Measurements from ENCODE around the gene MORN1.

MORN1 gene

DNA sequence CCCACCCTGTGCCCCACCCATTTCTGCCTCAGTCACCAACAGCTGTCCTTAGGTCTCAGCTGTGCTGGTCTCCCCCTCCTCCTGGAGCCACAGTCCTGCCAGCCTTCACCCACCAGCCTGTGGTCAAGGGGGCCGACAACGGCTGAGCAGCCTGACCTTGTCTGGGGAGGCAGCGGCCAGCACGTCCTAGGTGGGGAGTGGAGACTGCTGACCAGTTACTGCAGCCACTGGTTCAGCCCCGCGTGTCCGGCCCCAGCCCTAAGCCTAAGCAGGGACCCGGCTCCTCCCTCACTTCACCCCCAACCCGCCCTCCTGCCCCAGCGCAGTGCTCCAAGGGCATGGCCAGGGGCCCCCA lies 79.2 kb downstream of the MORN1 start:
- H3K4me1 ChIP-seq, result no peaks in the 10 kb centered on the region
- no peaks in the 10 kb centered on the region for H3K79me2 ChIP-seq
- TF ChIP-seq, protein P1, sequence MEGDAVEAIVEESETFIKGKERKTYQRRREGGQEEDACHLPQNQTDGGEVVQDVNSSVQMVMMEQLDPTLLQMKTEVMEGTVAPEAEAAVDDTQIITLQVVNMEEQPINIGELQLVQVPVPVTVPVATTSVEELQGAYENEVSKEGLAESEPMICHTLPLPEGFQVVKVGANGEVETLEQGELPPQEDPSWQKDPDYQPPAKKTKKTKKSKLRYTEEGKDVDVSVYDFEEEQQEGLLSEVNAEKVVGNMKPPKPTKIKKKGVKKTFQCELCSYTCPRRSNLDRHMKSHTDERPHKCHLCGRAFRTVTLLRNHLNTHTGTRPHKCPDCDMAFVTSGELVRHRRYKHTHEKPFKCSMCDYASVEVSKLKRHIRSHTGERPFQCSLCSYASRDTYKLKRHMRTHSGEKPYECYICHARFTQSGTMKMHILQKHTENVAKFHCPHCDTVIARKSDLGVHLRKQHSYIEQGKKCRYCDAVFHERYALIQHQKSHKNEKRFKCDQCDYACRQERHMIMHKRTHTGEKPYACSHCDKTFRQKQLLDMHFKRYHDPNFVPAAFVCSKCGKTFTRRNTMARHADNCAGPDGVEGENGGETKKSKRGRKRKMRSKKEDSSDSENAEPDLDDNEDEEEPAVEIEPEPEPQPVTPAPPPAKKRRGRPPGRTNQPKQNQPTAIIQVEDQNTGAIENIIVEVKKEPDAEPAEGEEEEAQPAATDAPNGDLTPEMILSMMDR (IDR thresholded peaks at IDR 0.05), result no peak
- no peak overlapping the region for H3K27ac ChIP-seq
- no peak overlapping the region for H3K9ac ChIP-seq
- H3K4me2 ChIP-seq (ENCODE audit: low read length), result no peak overlapping the region
- no peaks in the 10 kb centered on the region for H3K36me3 ChIP-seq (ENCODE audit: control insufficient read depth, insufficient read depth, low read length)
- no peak overlapping the region for H3K4me3 ChIP-seq (ENCODE audit: low read depth, low read length)
- no peaks in the 10 kb centered on the region for H3K9me3 ChIP-seq (ENCODE audit: control insufficient read depth, low read length)
- H2AFZ ChIP-seq, result no peak overlapping the region
- no peaks in the 10 kb centered on the region for H3K27me3 ChIP-seq (ENCODE audit: control insufficient read depth, insufficient read depth, low read length)

DNA sequence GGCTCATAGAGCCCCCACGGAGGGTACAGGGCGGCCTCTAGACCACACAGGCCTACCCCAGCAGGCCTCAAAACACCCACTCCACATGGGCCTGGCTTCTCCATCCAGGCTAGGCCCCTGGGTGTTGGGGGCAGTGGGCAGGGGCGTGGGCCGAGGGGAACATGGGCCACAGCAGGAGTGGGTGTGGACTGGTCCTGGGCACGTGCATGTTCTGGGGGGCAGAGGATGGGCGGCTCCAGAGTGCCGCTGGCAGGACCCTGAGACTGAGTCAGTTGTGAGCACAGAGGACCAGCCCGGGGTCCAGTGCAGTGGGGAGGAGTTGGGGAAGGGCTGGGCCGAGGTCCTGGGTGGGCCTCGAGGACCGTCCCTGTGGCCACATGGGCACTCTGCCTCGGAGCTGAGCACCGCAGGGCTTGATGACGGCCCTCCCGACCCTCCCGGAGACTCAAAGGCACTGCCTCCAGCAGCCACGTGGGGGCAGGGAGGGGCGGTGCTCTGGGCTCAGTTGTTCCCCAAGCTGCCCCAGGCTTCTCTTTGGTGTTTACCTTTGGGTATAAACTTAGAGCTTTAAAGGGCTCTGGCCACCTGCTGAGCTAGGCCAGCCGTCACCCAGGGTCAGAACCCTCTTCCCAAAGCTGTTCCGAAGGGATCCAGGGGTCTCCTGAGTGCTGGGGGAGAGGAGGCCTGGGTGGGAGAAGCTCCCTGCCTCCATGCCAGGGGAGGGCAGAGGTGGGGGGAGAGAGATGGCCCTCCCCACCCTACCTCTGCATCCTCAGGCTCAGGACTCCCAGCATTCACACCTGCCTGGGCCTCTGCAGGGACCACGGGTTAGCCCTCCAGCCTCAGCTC lies 79.9 kb downstream of the MORN1 start:
- Histone ChIP-seq H3K27ac (no peak overlapping the region), H3K4me1 (no peaks in the 10 kb centered on the region), H3K36me3 (ENCODE audit: control insufficient read depth, insufficient read depth, low read length) (no peaks in the 10 kb centered on the region), H3K9me3 (ENCODE audit: control insufficient read depth, low read length) (no peaks in the 10 kb centered on the region), H2AFZ (no peak overlapping the region), H3K4me3 (ENCODE audit: low read depth, low read length) (no peak overlapping the region), H3K4me2 (ENCODE audit: low read length) (no peak overlapping the region), H3K9ac (no peak overlapping the region), H3K27me3 (ENCODE audit: control insufficient read depth, insufficient read depth, low read length) (no peaks in the 10 kb centered on the region), H3K79me2 (no peaks in the 10 kb centered on the region)
- TF ChIP-seq, protein P1 (IDR thresholded peaks at IDR 0.05), result no peak

DNA sequence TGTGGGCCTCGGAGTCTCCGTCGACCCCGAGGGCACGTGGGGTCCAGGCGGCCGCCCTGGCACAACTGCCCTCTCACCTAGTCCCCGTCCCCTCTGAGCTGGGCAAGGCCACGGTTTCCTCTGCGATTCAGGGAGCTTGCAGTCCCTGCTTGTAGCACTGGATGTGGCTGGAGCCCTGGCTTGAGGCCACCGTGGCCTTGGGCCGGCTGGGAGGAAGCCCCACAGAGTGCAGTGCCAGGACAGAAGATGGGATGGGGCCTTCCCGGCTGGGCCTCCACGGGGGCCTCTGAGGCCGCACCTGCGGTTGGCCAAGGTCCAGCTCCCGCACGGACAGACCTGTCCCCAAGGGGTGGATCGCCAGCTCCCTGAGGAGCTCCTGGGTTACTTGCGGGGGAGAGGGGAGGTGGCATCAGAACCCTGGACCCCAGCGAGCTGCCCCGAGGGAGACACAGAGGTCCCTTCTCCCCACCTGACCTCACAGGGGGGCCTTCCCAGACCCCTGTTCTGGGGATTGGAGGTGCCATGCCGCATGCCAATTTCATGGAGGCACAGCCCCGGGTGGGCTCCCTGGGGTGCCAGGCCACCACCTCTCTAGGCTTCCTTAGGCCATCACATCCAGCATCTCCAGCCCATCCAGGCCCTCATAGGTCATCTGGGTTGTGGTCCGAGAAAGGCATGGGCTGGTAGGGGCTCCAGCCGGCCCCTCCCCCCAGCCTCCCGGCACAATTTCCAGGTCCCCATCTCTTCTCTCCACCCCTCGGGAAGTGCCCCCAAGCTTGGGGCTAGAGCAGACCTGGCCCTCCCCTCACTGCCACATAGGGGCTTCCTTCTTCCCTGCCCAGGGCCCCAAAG lies 80.8 kb downstream of the MORN1 start:
- TF ChIP-seq, protein P1 (IDR thresholded peaks at IDR 0.05), result no peak
- no peaks in the 10 kb centered on the region for H3K36me3 ChIP-seq (ENCODE audit: control insufficient read depth, insufficient read depth, low read length)
- no peaks in the 10 kb centered on the region for H3K27me3 ChIP-seq (ENCODE audit: control insufficient read depth, insufficient read depth, low read length)
- no peak overlapping the region for H3K27ac ChIP-seq
- H3K79me2 ChIP-seq, result no peaks in the 10 kb centered on the region
- no peak overlapping the region for H3K9ac ChIP-seq
- no peaks in the 10 kb centered on the region for H3K9me3 ChIP-seq (ENCODE audit: control insufficient read depth, low read length)
- H2AFZ ChIP-seq, result no peak overlapping the region
- H3K4me1 ChIP-seq, result no peaks in the 10 kb centered on the region
- H3K4me2 ChIP-seq (ENCODE audit: low read length), result no peak overlapping the region
- H3K4me3 ChIP-seq (ENCODE audit: low read depth, low read length), result no peak overlapping the region

DNA sequence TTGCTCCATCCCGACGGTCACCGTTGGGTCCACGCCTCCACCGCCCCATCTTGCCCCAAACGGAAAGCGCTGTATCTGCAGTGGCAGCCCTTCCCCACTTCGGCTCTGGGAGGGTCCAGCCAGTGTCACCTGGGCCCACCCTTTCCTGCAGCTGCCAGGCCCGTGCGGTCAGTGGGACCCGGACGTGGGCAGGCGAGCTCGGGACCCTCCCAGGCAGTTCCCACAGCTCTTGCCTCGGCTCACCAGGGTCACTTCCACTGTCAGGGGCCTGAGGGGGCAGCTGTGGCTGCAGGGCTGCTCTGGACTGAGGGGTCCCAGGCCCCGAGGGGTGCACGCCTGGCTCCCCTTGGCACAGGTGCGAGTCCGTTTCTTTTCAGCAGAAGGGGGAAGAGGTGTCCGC lies 82.5 kb downstream of the MORN1 start:
- Histone ChIP-seq H3K36me3 (ENCODE audit: control insufficient read depth, insufficient read depth, low read length) (no peaks in the 10 kb centered on the region), H2AFZ (no peak overlapping the region), H3K9me3 (ENCODE audit: control insufficient read depth, low read length) (no peaks in the 10 kb centered on the region), H3K4me2 (ENCODE audit: low read length) (no peak overlapping the region), H3K4me3 (ENCODE audit: low read depth, low read length) (no peak overlapping the region), H3K27me3 (ENCODE audit: control insufficient read depth, insufficient read depth, low read length) (no peaks in the 10 kb centered on the region), H3K79me2 (no peaks in the 10 kb centered on the region), H3K4me1 (no peaks in the 10 kb centered on the region), H3K9ac (no peak overlapping the region), H3K27ac (no peak overlapping the region)
- TF ChIP-seq, protein P1 (IDR thresholded peaks at IDR 0.05), result no peak

Measured in parathyroid adenoma (tissue), 2 donors.